Measurements from ENCODE around the gene EXOC3L4.

EXOC3L4 gene

DNA sequence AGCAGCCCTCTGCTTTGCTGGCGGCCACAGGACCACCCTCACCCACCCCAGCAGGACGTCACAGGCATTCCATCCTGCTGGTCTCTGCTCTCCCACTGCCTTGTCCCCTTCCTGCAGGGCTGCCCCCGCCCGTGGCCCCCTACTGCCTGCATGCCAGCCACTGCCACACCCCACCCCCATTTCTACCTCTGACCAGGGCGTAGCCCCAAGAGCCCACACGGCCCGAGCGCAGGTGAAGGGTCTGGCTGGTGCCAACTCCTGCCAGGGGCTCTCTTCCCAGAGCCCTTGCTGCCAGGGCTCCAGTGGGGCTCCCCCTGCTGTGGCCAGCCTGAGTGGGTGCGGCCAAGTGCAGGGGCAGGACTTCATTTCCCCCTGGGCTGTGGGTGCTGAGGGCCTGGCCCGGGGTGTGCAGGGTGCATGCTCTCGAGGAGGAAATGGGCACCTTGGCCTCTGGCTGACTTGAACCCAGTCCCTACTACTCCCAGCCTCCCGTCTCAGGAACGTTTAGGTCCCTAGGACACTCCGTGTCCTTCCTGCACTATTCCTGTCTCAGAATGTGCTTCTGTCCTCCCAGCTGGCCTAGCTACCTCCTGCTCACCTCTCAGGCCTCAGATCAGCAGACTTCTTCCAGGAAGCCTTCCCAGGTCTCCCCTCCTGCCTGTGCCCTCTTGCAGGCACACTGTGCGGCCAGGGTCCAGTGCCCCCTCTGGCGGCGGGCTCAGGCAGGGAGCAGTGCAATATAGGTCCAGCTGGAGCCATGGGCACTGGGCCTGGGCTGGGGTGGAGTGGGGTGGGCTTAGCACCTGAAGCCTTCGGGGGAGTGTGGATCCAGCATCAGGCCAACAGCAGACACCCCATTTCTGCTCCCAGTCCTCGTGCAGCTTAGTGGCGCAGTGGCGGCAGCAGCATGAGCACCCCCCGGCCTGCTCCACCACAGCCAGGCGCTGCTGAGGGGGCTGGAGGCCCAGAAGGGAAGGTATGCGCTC is 9.1 kb upstream of the EXOC3L4 start:
- DNase-seq (ENCODE audit: low read depth in 1 of 2, low spot score in 1 of 2), result no peak
- Histone ChIP-seq H3K4me3 (replicated peaks; ENCODE audit: insufficient read depth, low read length) (no peak overlapping the region), H3K27ac (replicated peaks) (no peak overlapping the region), H3K27me3 (ENCODE audit: insufficient read depth, poor library complexity, severe bottlenecking) (peaks cover 15% of the 10 kb centered on the region)
- TF ChIP-seq, protein P1, sequence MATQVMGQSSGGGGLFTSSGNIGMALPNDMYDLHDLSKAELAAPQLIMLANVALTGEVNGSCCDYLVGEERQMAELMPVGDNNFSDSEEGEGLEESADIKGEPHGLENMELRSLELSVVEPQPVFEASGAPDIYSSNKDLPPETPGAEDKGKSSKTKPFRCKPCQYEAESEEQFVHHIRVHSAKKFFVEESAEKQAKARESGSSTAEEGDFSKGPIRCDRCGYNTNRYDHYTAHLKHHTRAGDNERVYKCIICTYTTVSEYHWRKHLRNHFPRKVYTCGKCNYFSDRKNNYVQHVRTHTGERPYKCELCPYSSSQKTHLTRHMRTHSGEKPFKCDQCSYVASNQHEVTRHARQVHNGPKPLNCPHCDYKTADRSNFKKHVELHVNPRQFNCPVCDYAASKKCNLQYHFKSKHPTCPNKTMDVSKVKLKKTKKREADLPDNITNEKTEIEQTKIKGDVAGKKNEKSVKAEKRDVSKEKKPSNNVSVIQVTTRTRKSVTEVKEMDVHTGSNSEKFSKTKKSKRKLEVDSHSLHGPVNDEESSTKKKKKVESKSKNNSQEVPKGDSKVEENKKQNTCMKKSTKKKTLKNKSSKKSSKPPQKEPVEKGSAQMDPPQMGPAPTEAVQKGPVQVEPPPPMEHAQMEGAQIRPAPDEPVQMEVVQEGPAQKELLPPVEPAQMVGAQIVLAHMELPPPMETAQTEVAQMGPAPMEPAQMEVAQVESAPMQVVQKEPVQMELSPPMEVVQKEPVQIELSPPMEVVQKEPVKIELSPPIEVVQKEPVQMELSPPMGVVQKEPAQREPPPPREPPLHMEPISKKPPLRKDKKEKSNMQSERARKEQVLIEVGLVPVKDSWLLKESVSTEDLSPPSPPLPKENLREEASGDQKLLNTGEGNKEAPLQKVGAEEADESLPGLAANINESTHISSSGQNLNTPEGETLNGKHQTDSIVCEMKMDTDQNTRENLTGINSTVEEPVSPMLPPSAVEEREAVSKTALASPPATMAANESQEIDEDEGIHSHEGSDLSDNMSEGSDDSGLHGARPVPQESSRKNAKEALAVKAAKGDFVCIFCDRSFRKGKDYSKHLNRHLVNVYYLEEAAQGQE (IDR thresholded peaks at IDR 0.05; ENCODE audit: insufficient replicate concordance, low read depth), result no peak
- TF ChIP-seq SPI1 (IDR thresholded peaks at IDR 0.05; ENCODE audit: borderline replicate concordance, low read depth) (no peak), POLR2AphosphoS5 (IDR thresholded peaks at IDR 0.05; ENCODE audit: low read depth) (no peak), GABPA (IDR thresholded peaks at IDR 0.05; ENCODE audit: low read depth) (no peak)
- TF ChIP-seq, protein P2, sequence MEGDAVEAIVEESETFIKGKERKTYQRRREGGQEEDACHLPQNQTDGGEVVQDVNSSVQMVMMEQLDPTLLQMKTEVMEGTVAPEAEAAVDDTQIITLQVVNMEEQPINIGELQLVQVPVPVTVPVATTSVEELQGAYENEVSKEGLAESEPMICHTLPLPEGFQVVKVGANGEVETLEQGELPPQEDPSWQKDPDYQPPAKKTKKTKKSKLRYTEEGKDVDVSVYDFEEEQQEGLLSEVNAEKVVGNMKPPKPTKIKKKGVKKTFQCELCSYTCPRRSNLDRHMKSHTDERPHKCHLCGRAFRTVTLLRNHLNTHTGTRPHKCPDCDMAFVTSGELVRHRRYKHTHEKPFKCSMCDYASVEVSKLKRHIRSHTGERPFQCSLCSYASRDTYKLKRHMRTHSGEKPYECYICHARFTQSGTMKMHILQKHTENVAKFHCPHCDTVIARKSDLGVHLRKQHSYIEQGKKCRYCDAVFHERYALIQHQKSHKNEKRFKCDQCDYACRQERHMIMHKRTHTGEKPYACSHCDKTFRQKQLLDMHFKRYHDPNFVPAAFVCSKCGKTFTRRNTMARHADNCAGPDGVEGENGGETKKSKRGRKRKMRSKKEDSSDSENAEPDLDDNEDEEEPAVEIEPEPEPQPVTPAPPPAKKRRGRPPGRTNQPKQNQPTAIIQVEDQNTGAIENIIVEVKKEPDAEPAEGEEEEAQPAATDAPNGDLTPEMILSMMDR (IDR thresholded peaks at IDR 0.05; ENCODE audit: insufficient read depth, low read length), result no peak

DNA sequence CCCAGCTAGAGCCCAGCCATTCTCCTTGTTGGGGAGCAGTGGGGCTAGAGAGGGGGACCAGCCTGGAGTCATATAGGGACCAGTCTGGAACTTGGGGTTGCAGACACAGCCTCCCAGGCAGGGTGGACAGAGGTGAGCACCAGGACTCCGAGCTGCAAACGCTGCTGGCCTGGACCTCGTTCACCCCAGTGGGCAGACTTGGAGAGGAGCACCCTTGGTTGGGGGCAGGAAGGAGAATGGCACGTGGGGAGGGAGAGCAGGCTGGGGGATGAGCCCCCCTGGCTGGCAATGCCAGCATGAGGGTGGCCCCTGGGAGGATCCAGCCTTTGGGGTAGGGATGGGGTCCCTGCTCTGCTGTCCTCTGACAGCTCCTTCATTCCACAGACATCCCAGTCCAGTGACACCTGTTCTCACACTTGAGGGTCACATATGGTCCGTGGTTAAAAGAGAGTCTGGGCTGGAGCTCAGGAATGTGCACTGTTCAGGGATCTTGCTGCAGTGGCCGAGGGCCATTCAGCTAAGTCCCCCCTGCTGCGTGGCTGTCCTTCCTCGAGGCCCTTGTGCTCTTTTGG is 7.7 kb upstream of the EXOC3L4 start:
- peaks cover 21% of the 10 kb centered on the region for H3K27me3 ChIP-seq (ENCODE audit: insufficient read depth, poor library complexity, severe bottlenecking)
- no peak overlapping the region for H3K27ac ChIP-seq (replicated peaks)
- no peak for DNase-seq (ENCODE audit: low read depth in 1 of 2, low spot score in 1 of 2)
- TF ChIP-seq, protein P1 (IDR thresholded peaks at IDR 0.05; ENCODE audit: insufficient replicate concordance, low read depth), result no peak
- TF ChIP-seq, protein P2 (IDR thresholded peaks at IDR 0.05; ENCODE audit: insufficient read depth, low read length), result no peak
- TF ChIP-seq GABPA (IDR thresholded peaks at IDR 0.05; ENCODE audit: low read depth), result no peak
- no peak for TF ChIP-seq SPI1 (IDR thresholded peaks at IDR 0.05; ENCODE audit: borderline replicate concordance, low read depth)
- no peak for TF ChIP-seq POLR2AphosphoS5 (IDR thresholded peaks at IDR 0.05; ENCODE audit: low read depth)
- H3K4me3 ChIP-seq (replicated peaks; ENCODE audit: insufficient read depth, low read length), result no peak overlapping the region

DNA sequence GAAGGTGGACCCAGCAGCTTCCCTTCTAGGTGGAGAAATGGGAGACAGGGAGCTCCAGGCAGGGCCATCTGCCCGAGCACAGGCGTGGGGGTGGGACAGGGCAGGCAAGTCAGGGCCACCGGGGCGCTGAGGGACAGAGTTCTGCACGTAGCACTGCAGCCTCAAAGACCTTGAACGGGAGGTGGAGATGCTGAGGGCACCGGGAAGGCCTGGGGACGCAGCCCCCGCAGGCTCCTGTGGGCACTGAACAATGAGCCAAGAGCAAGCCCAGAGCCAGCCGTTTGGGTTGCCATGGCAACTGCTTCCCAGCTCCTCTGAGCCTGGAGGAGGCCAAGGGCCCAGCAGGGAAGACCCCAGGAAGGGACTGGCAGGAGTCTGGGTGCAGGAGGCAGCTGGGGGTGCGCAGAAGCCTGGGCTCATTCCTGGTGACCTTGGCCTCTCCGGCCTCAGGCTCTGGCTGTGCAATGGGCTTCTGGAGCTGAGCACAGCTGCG is 7.1 kb upstream of the EXOC3L4 start:
- no peak for DNase-seq (ENCODE audit: low read depth in 1 of 2, low spot score in 1 of 2)
- H3K4me3 ChIP-seq (replicated peaks; ENCODE audit: insufficient read depth, low read length), result no peak overlapping the region
- H3K27me3 ChIP-seq (ENCODE audit: insufficient read depth, poor library complexity, severe bottlenecking), result peaks cover 21% of the 10 kb centered on the region
- no peak overlapping the region for H3K27ac ChIP-seq (replicated peaks)
- TF ChIP-seq, protein P2 (IDR thresholded peaks at IDR 0.05; ENCODE audit: insufficient read depth, low read length), result no peak
- TF ChIP-seq POLR2AphosphoS5 (IDR thresholded peaks at IDR 0.05; ENCODE audit: low read depth) (no peak), GABPA (IDR thresholded peaks at IDR 0.05; ENCODE audit: low read depth) (no peak), SPI1 (IDR thresholded peaks at IDR 0.05; ENCODE audit: borderline replicate concordance, low read depth) (no peak)
- TF ChIP-seq, protein P1 (IDR thresholded peaks at IDR 0.05; ENCODE audit: insufficient replicate concordance, low read depth), result no peak

Measured in HL-60 (cell line).